ELF-1 (cell line): ENCODE results near the gene KIAA0319L.
"Not testable (repeated sequence)": the region's sequence is repeated elsewhere in the genome, so short reads cannot be mapped to it uniquely, and the experiment has no call there.

Experiments used
- DNase-seq: peaks from one replicate; pipeline ENCODE4 v3.0.0-alpha.2; 2016; ENCODE audit warnings: low read depth, low spot score

Gene KIAA0319L

GRCh38 chr1:35557118-35557610, at the start of gene KIAA0319L:
KIAA0319L (minus strand) TSS chr1:35557403; CDS start chr1:35554491, 2,912 bp downstream.
- no peak for DNase-seq

GRCh38 chr1:35605867-35606182, 48.6 kb upstream of the KIAA0319L start:
- DNase-seq, result peak; percentile 30

GRCh38 chr1:35605071-35605866, 48.1 kb upstream of the KIAA0319L start:
- DNase-seq, result no peak

GRCh38 chr1:35603941-35604340, 46.7 kb upstream of the KIAA0319L start:
- DNase-seq, result no peak

- DNase-seq, result no peak
Observed at GRCh38 chr1:35603468-35603867, 46.3 kb upstream of the KIAA0319L start.

- DNase-seq, result peak; percentile 44
Observed at GRCh38 chr1:35600593-35600992, 43.4 kb upstream of the KIAA0319L start.

- no peak for DNase-seq
Observed at GRCh38 chr1:35599411-35599810, 42.2 kb upstream of the KIAA0319L start.

GRCh38 chr1:35598895-35599294, 41.7 kb upstream of the KIAA0319L start:
- DNase-seq, result peak; percentile 39

- no peak for DNase-seq
Observed at GRCh38 chr1:35597870-35598269, 40.7 kb upstream of the KIAA0319L start.

- DNase-seq, result no peak
Observed at GRCh38 chr1:35595684-35596083, 38.5 kb upstream of the KIAA0319L start.

- no peak for DNase-seq
Observed at GRCh38 chr1:35594005-35594760, 37.0 kb upstream of the KIAA0319L start.

GRCh38 chr1:35592991-35593769, 36.0 kb upstream of the KIAA0319L start:
- no peak for DNase-seq

- DNase-seq, result no peak
Observed at GRCh38 chr1:35591211-35591610, 34.0 kb upstream of the KIAA0319L start.

GRCh38 chr1:35590476-35591040, 33.4 kb upstream of the KIAA0319L start:
- no peak for DNase-seq

- DNase-seq, result no peak
Observed at GRCh38 chr1:35589516-35590427, 32.6 kb upstream of the KIAA0319L start.

GRCh38 chr1:35588197-35588910, 31.2 kb upstream of the KIAA0319L start:
- DNase-seq, result no peak

GRCh38 chr1:35587736-35588135, 30.5 kb upstream of the KIAA0319L start:
- DNase-seq, result no peak

- no peak for DNase-seq
Observed at GRCh38 chr1:35586808-35587207, 29.6 kb upstream of the KIAA0319L start.

GRCh38 chr1:35585805-35586204, 28.6 kb upstream of the KIAA0319L start:
- not testable (repeated sequence) for DNase-seq

- no peak for DNase-seq
Observed at GRCh38 chr1:35585281-35585680, 28.1 kb upstream of the KIAA0319L start.
